ENCODE results near the gene SORCS1. TPM values are rescaled to one million over a fixed set of nuclear protein-coding genes. Genes with fewer than 3 reads are reported as not detected.

Gene SORCS1
- total and polyA plus RNA-seq, 2 experiments from 2014 or later = 45.6 to 73.0 TPM

DNA sequence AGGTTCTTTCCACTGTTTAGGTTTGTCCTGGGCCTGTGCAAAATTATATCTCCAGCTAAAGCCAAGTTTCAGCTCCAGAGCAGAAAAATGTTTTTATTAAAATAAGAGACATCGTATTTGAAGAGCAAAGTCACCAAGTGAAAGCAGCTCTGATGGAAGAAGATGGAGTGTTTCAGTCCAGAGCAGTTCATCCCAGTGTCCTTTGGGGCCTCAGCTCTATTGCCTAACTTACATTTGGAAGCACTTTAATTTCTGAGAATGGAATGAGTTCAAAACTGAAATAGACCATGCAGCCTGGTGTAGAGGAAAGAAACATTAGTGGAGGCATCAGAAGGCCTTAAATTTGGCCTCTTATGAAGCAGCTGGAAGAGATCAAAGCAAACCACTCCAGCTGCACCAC is 545.2 kb downstream of the SORCS1 start:
- DNase-seq (ENCODE audit: low read depth in 1 of 2, low spot score in 1 of 2) = no peak
- Histone ChIP-seq H3K27me3 (no peaks in the 10 kb centered on the region), H3K9me3 (ENCODE audit: low read depth) (no peaks in the 10 kb centered on the region), H3K4me1 (ENCODE audit: low read depth) (no peaks in the 10 kb centered on the region), H3K36me3 (peaks cover 5% of the 10 kb centered on the region), H3K27ac (no peak overlapping the region), H3K4me3 (no peak overlapping the region)
- TF ChIP-seq, protein P1, sequence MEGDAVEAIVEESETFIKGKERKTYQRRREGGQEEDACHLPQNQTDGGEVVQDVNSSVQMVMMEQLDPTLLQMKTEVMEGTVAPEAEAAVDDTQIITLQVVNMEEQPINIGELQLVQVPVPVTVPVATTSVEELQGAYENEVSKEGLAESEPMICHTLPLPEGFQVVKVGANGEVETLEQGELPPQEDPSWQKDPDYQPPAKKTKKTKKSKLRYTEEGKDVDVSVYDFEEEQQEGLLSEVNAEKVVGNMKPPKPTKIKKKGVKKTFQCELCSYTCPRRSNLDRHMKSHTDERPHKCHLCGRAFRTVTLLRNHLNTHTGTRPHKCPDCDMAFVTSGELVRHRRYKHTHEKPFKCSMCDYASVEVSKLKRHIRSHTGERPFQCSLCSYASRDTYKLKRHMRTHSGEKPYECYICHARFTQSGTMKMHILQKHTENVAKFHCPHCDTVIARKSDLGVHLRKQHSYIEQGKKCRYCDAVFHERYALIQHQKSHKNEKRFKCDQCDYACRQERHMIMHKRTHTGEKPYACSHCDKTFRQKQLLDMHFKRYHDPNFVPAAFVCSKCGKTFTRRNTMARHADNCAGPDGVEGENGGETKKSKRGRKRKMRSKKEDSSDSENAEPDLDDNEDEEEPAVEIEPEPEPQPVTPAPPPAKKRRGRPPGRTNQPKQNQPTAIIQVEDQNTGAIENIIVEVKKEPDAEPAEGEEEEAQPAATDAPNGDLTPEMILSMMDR (IDR thresholded peaks at IDR 0.05; ENCODE audit: low read depth, low read length) = no peak

DNA sequence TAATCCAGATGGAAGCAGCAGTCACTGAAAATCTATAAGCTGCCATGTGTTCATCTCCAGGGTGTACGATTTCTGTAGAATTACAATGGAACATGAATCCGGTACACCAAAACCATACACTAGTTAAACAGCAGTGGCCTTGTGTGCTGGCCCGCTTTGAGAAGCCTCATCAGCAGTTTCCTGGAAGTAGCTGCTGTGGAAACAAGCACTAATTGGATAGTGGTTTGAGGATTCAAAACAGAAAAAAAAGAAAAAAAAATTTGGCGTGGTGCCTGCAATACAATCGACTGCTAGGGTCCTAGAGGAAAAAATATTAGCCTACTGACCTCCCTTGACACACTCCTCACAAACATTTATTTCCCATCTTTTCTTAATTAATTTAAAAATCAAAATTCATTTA is 545.9 kb downstream of the SORCS1 start:
- no peak overlapping the region for H3K4me3 ChIP-seq
- DNase-seq (ENCODE audit: low read depth in 1 of 2, low spot score in 1 of 2) = no peak
- H3K27me3 ChIP-seq = no peaks in the 10 kb centered on the region
- TF ChIP-seq, protein P1 (IDR thresholded peaks at IDR 0.05; ENCODE audit: low read depth, low read length) = no peak
- H3K27ac ChIP-seq = no peak overlapping the region
- no peaks in the 10 kb centered on the region for H3K9me3 ChIP-seq (ENCODE audit: low read depth)
- H3K4me1 ChIP-seq (ENCODE audit: low read depth) = no peaks in the 10 kb centered on the region
- H3K36me3 ChIP-seq = peaks cover 5% of the 10 kb centered on the region

DNA sequence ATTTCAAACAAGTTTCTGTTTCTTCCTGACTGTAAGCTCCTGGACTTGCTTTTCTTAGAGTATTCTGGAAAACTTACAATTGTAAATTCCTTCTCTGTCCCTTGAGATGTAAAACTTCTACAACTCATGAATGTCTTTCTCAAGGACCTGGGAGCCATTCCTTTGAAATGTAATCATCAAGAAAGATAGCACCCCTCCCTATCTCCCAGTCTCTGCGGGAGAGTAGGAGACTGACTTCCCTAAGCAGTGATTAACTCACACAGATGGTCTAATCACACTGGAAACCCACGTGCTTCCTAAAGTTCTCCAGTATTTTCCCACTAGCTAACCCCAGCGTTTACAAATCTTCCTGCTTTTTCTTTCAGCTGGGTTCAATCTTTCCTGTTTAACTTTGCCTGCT is 549.4 kb downstream of the SORCS1 start:
- peak in 1 of 2 donors; percentile 79 for DNase-seq (ENCODE audit: low read depth in 1 of 2, low spot score in 1 of 2)
- H3K4me3 ChIP-seq = no peak overlapping the region
- TF ChIP-seq, protein P1 (IDR thresholded peaks at IDR 0.05; ENCODE audit: low read depth, low read length) = no peak
- no peaks in the 10 kb centered on the region for H3K27me3 ChIP-seq
- no peaks in the 10 kb centered on the region for H3K9me3 ChIP-seq (ENCODE audit: low read depth)
- H3K36me3 ChIP-seq = peaks cover 5% of the 10 kb centered on the region
- no peak overlapping the region for H3K27ac ChIP-seq
- H3K4me1 ChIP-seq (ENCODE audit: low read depth) = no peaks in the 10 kb centered on the region

DNA sequence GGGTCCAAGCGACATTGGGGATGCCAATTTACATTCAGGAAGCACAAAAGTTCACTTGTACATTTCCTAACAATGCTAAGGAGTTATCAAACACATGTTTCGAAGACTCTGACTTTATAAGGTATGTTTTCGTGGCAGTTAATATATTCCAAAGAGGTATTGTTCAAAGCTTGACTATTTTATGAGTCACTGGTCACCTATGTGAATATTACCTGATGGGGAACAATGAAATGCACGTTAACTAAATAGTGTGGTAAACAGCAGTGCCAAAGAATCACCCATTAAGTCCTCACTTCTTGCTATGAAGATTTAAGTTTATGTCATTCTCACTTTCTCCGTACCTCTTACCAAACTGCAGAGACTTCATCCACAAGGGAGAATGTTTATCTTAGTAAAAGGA is 550.2 kb downstream of the SORCS1 start:
- no peak for DNase-seq (ENCODE audit: low read depth in 1 of 2, low spot score in 1 of 2)
- no peak overlapping the region for H3K27ac ChIP-seq
- H3K27me3 ChIP-seq = no peaks in the 10 kb centered on the region
- H3K9me3 ChIP-seq (ENCODE audit: low read depth) = no peaks in the 10 kb centered on the region
- H3K36me3 ChIP-seq = peaks cover 8% of the 10 kb centered on the region
- TF ChIP-seq, protein P1 (IDR thresholded peaks at IDR 0.05; ENCODE audit: low read depth, low read length) = no peak
- no peaks in the 10 kb centered on the region for H3K4me1 ChIP-seq (ENCODE audit: low read depth)
- no peak overlapping the region for H3K4me3 ChIP-seq

DNA sequence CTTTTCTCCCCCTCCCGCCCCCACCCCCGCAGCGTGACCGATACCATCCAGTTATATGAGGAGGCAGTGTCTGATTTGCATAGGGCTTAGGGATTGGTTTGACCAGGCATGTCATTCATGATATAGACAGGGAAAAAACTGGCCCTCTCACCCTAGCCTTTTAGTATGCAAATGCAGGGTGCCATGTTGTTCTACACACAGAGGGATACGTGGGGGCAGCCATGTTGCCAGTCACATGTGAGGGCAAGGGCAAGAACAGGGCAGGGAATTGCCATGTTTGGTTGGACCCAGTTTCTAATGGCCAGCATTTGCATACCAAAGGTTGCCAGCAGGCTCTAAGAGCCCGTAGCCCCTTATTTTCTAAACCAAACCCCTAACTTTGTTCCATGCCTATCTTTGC is 552.1 kb downstream of the SORCS1 start:
- DNase-seq (ENCODE audit: low read depth in 1 of 2, low spot score in 1 of 2) = no peak
- Histone ChIP-seq H3K27ac (no peak overlapping the region), H3K4me3 (no peak overlapping the region), H3K27me3 (no peaks in the 10 kb centered on the region), H3K36me3 (peaks cover 5% of the 10 kb centered on the region), H3K4me1 (ENCODE audit: low read depth) (no peaks in the 10 kb centered on the region), H3K9me3 (ENCODE audit: low read depth) (no peaks in the 10 kb centered on the region)
- TF ChIP-seq, protein P1 (IDR thresholded peaks at IDR 0.05; ENCODE audit: low read depth, low read length) = no peak
